HepG2 (cell line): ENCODE measurements around the gene GNAI2. TPM values are rescaled to one million over a fixed set of nuclear protein-coding genes. Genes with fewer than 3 reads are reported as not detected.
A peak's percentile ranks its signal among the peaks of the same experiment; 100 is the strongest.

Experiments used
- ATAC-seq: fragments of 200-7000 bp; cut with Tn5 transposase; 3 replicates; pipeline ENCODE4 v1.9.1; 2020; ENCODE audit warnings: mild to moderate bottlenecking, moderate library complexity
- BruUV-seq: library from RNA; stranded (reverse); fragments of 400-500 nt; replicated peaks from 2 replicates; lab custom pipeline; 2021; lab: Mats Ljungman, UMichigan
- CTCF ChIA-PET: fragments of 300-600 bp; formaldehyde crosslinking; extraction: SDS; loops from one replicate; lab custom pipeline; 2021; ENCODE audit warnings: low total read pairs, inconsistent platforms, low intra/inter-chr PET ratio; lab: Yijun Ruan, JAX
- POLR2A ChIA-PET: fragments of 350-600 bp; sonication (Branson Sonifier 250); formaldehyde crosslinking; loops from one replicate; lab custom pipeline; 2020; ENCODE audit warnings: antibody characterized with exemption, inconsistent platforms; lab: Yijun Ruan, JAX
- DNase-seq: peaks from one replicate; pipeline ENCODE4 v3.0.0-alpha.2; 2015; ENCODE audit warnings: low spot score
- FAIRE-seq: peaks from 3 replicates; lab custom pipeline; 2011; peaks lifted over from hg19 to GRCh38; lab: Jason Lieb, UNC
- H2AFZ ChIP-seq: one replicate; pipeline ENCODE4 v1.6.1; 2011; ENCODE audit warnings: low read length, inconsistent platforms
- H3K27ac ChIP-seq: fragments of 300-600 bp; 3 replicates; pipeline ENCODE4 v1.8.0; 2011; ENCODE audit warnings: mixed run types, mild to moderate bottlenecking, mixed read lengths, low read length, inconsistent platforms; ENCODE audit not compliant: insufficient read depth; ENCODE audit errors: extremely low read length
- H3K27me3 ChIP-seq, 2 experiments: fragments of 200-600 bp in 1 of 2; 2 replicates in 1 of 2; 3 replicates in 1 of 2; pipeline versions ENCODE4 v1.6.0 to v1.8.0; 2011; ENCODE audit warnings: low read length in 2 of 2, mild to moderate bottlenecking in 2 of 2, moderate library complexity in 2 of 2, inconsistent platforms in 1 of 2; ENCODE audit not compliant: insufficient read depth in 2 of 2, control insufficient read depth in 1 of 2
- H3K36me3 ChIP-seq, 2 experiments: fragments of 200-600 bp in 1 of 2; replicated peaks in 1 of 2; 2 replicates in 1 of 2; 3 replicates in 1 of 2; pipeline versions ENCODE4 v1.5.1 to v1.8.0; 2011; ENCODE audit warnings: low read length in 2 of 2, inconsistent platforms in 1 of 2; ENCODE audit not compliant: insufficient read depth in 2 of 2, control insufficient read depth in 1 of 2
- H3K4me1 ChIP-seq: 2 replicates; pipeline ENCODE4 v1.5.1; 2012; ENCODE audit warnings: low read length, inconsistent platforms; ENCODE audit not compliant: insufficient read depth
- H3K4me2 ChIP-seq: 2 replicates; pipeline ENCODE4 v1.6.0; 2011; ENCODE audit warnings: low read depth, low read length, inconsistent platforms
- H3K4me3 ChIP-seq, 3 experiments: fragments of 200-600 bp in 1 of 3; sonication (generic), shearing (Covaris generic) in 1 of 3; replicated peaks in 1 of 3; 2 replicates each; pipeline ENCODE4 v1.5.1; 2011 to 2016; ENCODE audit warnings: low read length in 3 of 3, inconsistent platforms in 2 of 3, low read depth in 2 of 3, mild to moderate bottlenecking in 2 of 3, control low read depth in 1 of 3, mixed read lengths in 1 of 3; ENCODE audit not compliant: insufficient read depth in 1 of 3
- H3K79me2 ChIP-seq: one replicate; pipeline ENCODE4 v1.6.1; 2011; ENCODE audit warnings: low read length, inconsistent platforms; ENCODE audit not compliant: insufficient read depth
- H3K9ac ChIP-seq: 2 replicates; pipeline ENCODE4 v1.6.0; 2011; ENCODE audit warnings: mild to moderate bottlenecking, low read depth, low read length, inconsistent platforms; ENCODE audit not compliant: insufficient read depth
- H3K9me3 ChIP-seq: 2 replicates; pipeline ENCODE4 v1.5.1; 2012; ENCODE audit warnings: mild to moderate bottlenecking, low read length
- H4K20me1 ChIP-seq: 2 replicates; pipeline ENCODE4 v1.6.0; 2011; ENCODE audit warnings: inconsistent platforms, mild to moderate bottlenecking, low read length, moderate library complexity; ENCODE audit not compliant: insufficient read depth
- ETV6 ChIP-seq: sonication (generic); formaldehyde crosslinking; conservative IDR thresholded peaks from 2 replicates; pipeline ENCODE4 v1.4.0; 2020; ENCODE audit warnings: missing genetic modification reagents
- IRF2 ChIP-seq: IDR thresholded peaks from 2 replicates; pipeline ENCODE4 v1.6.1; 2018; ENCODE audit warnings: missing genetic modification reagents, missing compliant biosample characterization
- KMT2B ChIP-seq: IDR thresholded peaks from 2 replicates; pipeline ENCODE4 v1.6.1; 2016; ENCODE audit warnings: missing genetic modification reagents, missing compliant biosample characterization
- MTA3 ChIP-seq: sonication (generic); formaldehyde crosslinking; IDR thresholded peaks from 2 replicates; pipeline ENCODE4 v1.4.0; 2020; ENCODE audit warnings: missing genetic modification reagents
- MTERF4 ChIP-seq: sonication (generic); formaldehyde crosslinking; IDR thresholded peaks from 2 replicates; pipeline ENCODE4 v1.8.0; 2023; ENCODE audit warnings: mild to moderate bottlenecking, missing genetic modification reagents
- NFKB2 ChIP-seq: sonication (generic); formaldehyde crosslinking; IDR thresholded peaks from 2 replicates; pipeline ENCODE4 v1.4.0; 2020; ENCODE audit warnings: missing genetic modification reagents, borderline replicate concordance
- NRL ChIP-seq: sonication (generic); formaldehyde crosslinking; IDR thresholded peaks from 2 replicates; pipeline ENCODE4 v1.5.0; 2020; ENCODE audit warnings: missing genetic modification reagents, mild to moderate bottlenecking, moderate library complexity, borderline replicate concordance
- PLSCR1 ChIP-seq: sonication (generic); formaldehyde crosslinking; IDR thresholded peaks from 2 replicates; pipeline ENCODE4 v1.5.0; 2020; ENCODE audit warnings: missing genetic modification reagents, mild to moderate bottlenecking, borderline replicate concordance
- SNAI1 ChIP-seq: sonication (generic); formaldehyde crosslinking; IDR thresholded peaks from 2 replicates; pipeline ENCODE4 v1.5.0; 2020; ENCODE audit warnings: mild to moderate bottlenecking, missing genetic modification reagents, borderline replicate concordance
- SP4 ChIP-seq: sonication (generic); formaldehyde crosslinking; IDR thresholded peaks from 2 replicates; pipeline ENCODE4 v1.8.1; 2023; ENCODE audit warnings: mild to moderate bottlenecking, missing genetic modification reagents
- ZNF124 ChIP-seq: sonication (generic); formaldehyde crosslinking; IDR thresholded peaks from 2 replicates; pipeline ENCODE4 v1.4.0; 2020; ENCODE audit warnings: missing genetic modification reagents
- ZNF143 ChIP-seq: sonication (generic); formaldehyde crosslinking; IDR thresholded peaks from 2 replicates; pipeline ENCODE4 v1.4.0; 2020; ENCODE audit warnings: missing genetic modification reagents
- ZNF281 ChIP-seq: sonication (generic); formaldehyde crosslinking; IDR thresholded peaks from 2 replicates; pipeline ENCODE4 v1.4.0; 2020; ENCODE audit warnings: missing genetic modification reagents, borderline replicate concordance
- ZNF574 ChIP-seq: sonication (generic); formaldehyde crosslinking; IDR thresholded peaks from 2 replicates; pipeline ENCODE4 v1.4.0; 2020; ENCODE audit warnings: missing genetic modification reagents
- ZNF703 ChIP-seq: sonication (generic); formaldehyde crosslinking; IDR thresholded peaks from 2 replicates; pipeline ENCODE4 v1.5.1; 2020; ENCODE audit warnings: missing genetic modification reagents, mild to moderate bottlenecking, moderate library complexity, borderline replicate concordance
- ZNF879 ChIP-seq: sonication (generic); formaldehyde crosslinking; IDR thresholded peaks from 2 replicates; pipeline ENCODE4 v1.8.1; 2023; ENCODE audit warnings: missing genetic modification reagents
- WGBS: methylation state at CpG from one replicate; pipeline ENCODE4 v1.1.6; 2017; ENCODE audit warnings: low lambda C conversion rate; 5-methylcytosine and 5-hydroxymethylcytosine counted together
- in situ Hi-C: cut with HindIII; loops from 2 replicates; pipeline ENCODE4 v1.10.0; 2017; ENCODE audit warnings: low pct_unique_long_range_greater_than_20kb; ENCODE audit not compliant: extremely low pct_ligation_motif_present
- intact Hi-C: fragments of 100-400 bp; cut with micrococcal nuclease; formaldehyde crosslinking; loops from one replicate; pipeline ENCODE4 v1.10.0; 2022; ENCODE audit not compliant: unreplicated experiment
- polyA plus RNA-seq, 8 experiments: library from polyadenylated mRNA; depleted of rRNA in 3 of 8; stranded (reverse) in 7 of 8; unstranded in 1 of 8; fragments of >200 nt; fragmentation: Illumina TruSeq in 4 of 8; extraction: Trizol in 4 of 8; gene quantifications; 2 replicates each; pipeline versions ENCODE4 v1.2.1 to v1.2.3, GENCODE V29; 2011 to 2016; ENCODE audit warnings: low read depth in 4 of 8, missing spikeins in 1 of 8, mixed read lengths in 1 of 8; ENCODE audit not compliant: insufficient read depth in 1 of 8
- total RNA-seq, 5 experiments: library from RNA; depleted of rRNA; stranded (reverse); fragments of >200 nt; fragmentation: Illumina TruSeq; extraction: Trizol; gene quantifications; 2 replicates each; pipeline ENCODE4 v1.2.3, GENCODE V29; 2016; ENCODE audit warnings: low read depth in 1 of 5

Gene GNAI2
- total and polyA plus RNA-seq, 2 of the 13 experiments (the other 11 are each of a cell fraction or from before 2014, with no cell fraction given) = 51.1 to 66.2 TPM

GRCh38 chr3:50201573-50202315, 34.3 kb upstream of the GNAI2 start:
- H3K27me3 ChIP-seq = no peaks in the 10 kb centered on the region
- POLR2A ChIA-PET = interaction anchor here (0.6 to 15.7 kb wide), 16 partner anchors 14 to 431 kb away, joined by 3 to 625 read pairs (median 10); partner anchors contain the start of genes GNAI2, HYAL3, IFRD2 and NAA80
- no peak overlapping the region for H2AFZ ChIP-seq
- H3K27ac ChIP-seq = peak overlapping the region; percentile 86
- intact Hi-C loops (no loop called here), in situ Hi-C loops (no loop called here)
- H3K9ac ChIP-seq = peak overlapping the region; percentile 77
- peak; percentile 72 for ATAC-seq
- peak; percentile 79 for DNase-seq
- H3K79me2 ChIP-seq = peaks cover 20% of the 10 kb centered on the region
- no peaks in the 10 kb centered on the region for H3K9me3 ChIP-seq
- H3K36me3 ChIP-seq = no peaks in the 10 kb centered on the region
- H3K4me1 ChIP-seq = peaks cover 57% of the 10 kb centered on the region
- H4K20me1 ChIP-seq = peaks cover 4% of the 10 kb centered on the region; the same call in 1 of the 2 replicates
- H3K4me2 ChIP-seq = peak overlapping the region; percentile 96
- CTCF ChIA-PET = interaction anchor here (1.7 kb wide), 1 partner anchor 20 kb away, joined by 3 read pairs; no protein-coding TSS in a partner anchor
- peak; percentile 76 for FAIRE-seq
- 0% methylated on average over 2 of the region's 10 CpGs for WGBS
- peak overlapping the region in 2 of 3 experiments; percentile 2 to 69; a peak in 2 of 6 replicates for H3K4me3 ChIP-seq
- BruUV-seq = no TSS peak
- peak; percentile 38; the same call in 1 of the 2 replicates for TF ChIP-seq ZNF879 (CRISPR knock-in tag)
- no peak for TF ChIP-seq ETV6 (CRISPR knock-in tag)
- 0 out of 2 replicates have a peak, but pooled peaks have one; percentile 27 for TF ChIP-seq ZNF574 (CRISPR knock-in tag)
- 0 out of 2 replicates have a peak, but pooled peaks have one; percentile 21 for TF ChIP-seq SP4 (CRISPR knock-in tag)
- TF ChIP-seq ZNF703 (CRISPR knock-in tag) = no peak
- TF ChIP-seq SNAI1 = no peak
- no peak for TF ChIP-seq ZNF143 (CRISPR knock-in tag)
- no peak for TF ChIP-seq PLSCR1
- peak; percentile 30; the same call in 1 of the 2 replicates for TF ChIP-seq ZNF281 (CRISPR knock-in tag)
- no peak for TF ChIP-seq KMT2B
- TF ChIP-seq IRF2 (CRISPR knock-in tag) = peak; percentile 17; the same call in 1 of the 2 replicates
- TF ChIP-seq MTERF4 = no peak
- TF ChIP-seq NRL = peak; percentile 33; the same call in 1 of the 2 replicates
- no peak for TF ChIP-seq ZNF124 (CRISPR knock-in tag)
- TF ChIP-seq NFKB2 (CRISPR knock-in tag) = no peak; the same call in 1 of the 2 replicates
- TF ChIP-seq MTA3 = no peak
